HG03457 (cell line): ENCODE results near the gene CD200R1L.
A peak's percentile ranks its signal among the peaks of the same experiment; 100 is the strongest.

Experiments used
- ATAC-seq: cut with Tn5 transposase; IDR thresholded peaks from one replicate; pipeline ENCODE4 v1.9.1; 2021; ENCODE audit warnings: moderate number of reproducible peaks; ENCODE audit not compliant: unreplicated experiment

The CD200R1L gene

DNA sequence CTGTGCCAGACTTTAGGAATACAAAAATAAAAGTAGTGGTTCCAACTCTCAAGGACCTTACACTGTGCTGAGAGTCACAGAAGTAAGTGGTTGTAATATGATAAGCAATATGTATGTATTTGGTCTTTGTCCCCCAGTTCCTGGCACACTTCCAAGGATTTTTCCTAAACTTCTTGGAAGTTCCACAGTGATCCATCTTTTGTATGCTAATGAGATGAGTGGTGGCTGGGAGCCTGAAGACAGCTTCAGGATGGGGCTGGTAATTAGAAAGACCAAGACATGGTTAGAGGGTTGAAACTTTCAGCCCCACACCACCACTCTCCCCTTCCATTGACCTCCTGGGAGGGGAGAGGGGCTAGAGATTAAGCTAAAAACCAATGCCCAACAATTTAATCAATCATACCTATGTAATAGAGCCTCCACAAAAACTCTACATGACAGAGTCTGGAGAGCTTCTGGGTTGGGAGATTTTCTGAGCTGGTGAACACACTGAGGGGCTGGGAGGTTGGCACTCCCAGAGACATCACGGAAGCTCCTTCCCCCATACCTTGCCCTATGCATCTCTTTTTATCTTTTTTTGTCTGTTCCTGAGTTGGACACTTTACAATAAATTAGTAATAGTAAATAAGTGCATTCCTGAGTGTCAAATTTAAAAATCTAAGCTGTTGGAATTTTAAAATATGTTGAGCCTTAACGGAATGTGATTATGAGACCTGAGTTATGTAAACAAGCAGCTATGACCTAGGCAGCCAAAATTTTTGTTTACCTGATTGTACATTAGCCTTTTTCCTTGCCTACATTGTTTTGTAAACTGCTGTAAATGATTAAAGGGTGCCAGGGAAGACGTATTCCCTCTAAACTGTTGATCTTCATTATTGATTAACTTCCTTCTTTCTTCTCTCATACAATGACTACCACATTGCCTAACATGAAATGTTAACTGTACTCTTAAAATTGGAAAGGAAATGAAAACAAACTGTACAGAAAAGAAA is 24.3 kb downstream of the CD200R1L start:
- ATAC-seq = no peak

DNA sequence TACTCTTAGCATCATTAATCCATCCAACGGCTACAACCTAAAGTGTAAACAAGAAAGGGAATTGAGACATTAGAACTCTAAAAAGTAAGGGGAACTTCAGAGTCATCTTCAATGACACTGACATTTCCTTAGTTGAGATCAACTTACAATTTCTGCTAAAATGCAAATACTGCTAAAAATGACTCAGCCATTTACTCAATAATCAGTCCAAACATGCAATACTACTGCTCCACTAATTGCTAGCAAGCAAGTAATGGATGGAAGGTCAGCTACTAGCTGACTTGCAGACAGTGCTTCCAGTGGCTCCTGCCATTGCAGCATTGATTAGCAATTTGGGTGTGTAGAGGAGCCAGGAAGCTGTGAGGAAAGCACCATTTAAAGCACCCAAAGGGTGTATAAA is 28.4 kb downstream of the CD200R1L start:
- no peak for ATAC-seq

GRCh38 chr3:112817797-112818196 is 28.9 kb downstream of the CD200R1L start:
- no peak for ATAC-seq

GRCh38 chr3:112817271-112817670 is 29.4 kb downstream of the CD200R1L start:
- ATAC-seq = no peak

DNA sequence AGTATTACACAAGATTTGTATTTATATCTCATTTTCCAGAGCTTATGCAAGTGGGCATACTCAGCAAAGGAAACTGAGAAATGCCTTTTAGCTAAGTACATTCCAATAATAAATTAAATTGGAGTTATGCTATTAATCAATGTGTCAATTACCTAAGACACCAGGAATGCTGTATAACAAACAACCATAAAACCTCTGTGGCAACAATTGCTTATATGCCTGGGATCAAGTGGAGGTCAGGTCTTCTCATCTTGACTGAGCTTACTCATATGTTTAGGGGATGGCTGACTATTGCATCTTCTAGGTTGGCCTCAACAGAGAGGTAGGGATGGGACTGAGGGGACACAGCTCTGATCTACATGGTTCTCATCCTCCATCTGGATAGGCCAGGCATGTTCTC is 30.7 kb downstream of the CD200R1L start:
- no peak for ATAC-seq

GRCh38 chr3:112814266-112814665 is 32.4 kb downstream of the CD200R1L start:
- ATAC-seq = no peak

DNA sequence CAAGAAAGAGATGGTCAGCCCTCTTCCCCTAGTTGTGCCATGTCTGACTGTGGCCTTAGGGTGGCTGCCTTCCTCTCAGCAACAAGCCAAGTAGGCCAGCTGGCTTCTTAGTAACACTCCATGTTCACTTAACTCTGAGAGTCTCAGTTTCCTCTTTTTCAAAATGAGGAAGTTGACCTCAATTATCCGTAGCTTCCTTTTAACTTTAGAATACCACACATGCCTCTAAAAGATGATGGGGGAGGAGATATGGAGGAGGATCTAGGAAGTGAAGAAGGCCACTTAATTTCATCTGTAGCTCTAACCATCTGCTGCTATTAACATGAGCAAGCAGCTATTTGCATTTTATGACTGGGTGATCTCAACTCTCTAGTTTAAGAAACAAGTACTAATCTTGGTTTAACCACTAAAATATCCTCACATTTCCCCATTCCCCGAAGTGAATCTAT is 32.9 kb downstream of the CD200R1L start:
- peak; percentile 59 for ATAC-seq

DNA sequence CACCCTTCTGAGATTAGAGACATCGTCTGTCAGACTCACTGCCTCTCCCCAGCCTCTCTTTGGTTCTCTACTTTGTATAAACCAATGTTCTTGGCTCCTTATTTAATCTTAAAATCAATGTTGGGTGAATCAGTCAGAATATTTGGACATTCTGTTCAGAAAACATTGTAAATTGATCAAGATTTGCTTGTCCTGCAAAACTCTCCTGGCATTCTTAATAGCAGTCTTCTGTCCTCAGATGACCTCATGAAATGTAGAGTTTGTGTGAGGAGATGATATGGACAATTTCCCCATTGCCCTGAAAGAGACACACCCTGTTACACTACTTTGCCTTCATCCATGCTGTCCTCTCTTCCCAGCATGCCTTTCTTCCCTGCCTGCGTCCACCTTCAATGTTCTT is 33.6 kb downstream of the CD200R1L start:
- no peak for ATAC-seq

DNA sequence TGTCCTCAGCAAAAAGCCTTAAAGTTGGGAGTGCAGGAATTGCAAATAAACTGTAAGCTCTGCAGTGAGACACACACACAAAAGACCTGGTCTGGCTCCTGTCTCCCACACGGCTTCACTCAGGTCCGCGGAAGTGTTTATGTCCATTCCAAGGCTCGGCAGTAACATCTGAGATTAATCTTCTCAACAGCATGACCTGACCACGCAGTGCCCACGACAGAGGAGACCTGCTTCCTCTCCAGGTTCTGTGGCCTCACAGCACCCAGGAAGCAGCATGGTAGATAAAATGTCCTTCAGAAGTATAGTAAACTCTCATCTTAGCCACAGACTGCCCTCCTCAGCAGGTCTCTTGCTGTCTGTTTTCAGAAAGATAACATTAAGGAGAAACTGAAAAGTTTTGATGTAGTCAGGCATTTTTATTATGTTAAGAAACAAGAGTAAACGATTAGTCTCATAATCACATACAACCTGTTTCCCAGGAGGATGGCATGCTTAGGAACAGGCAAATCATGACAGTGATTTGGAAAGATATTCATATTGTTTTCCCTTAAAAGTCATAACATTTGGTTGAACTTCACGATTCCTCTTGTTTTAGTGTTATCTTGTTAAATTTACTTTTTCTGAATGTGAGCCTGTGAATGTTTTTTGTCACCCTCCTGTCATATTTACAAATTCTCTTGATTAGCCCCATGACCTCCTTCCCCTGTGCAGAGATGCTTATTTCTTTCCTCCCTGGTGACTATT is 34.6 kb downstream of the CD200R1L start:
- no peak for ATAC-seq

GRCh38 chr3:112811131-112811884 is 35.4 kb downstream of the CD200R1L start:
- no peak for ATAC-seq

GRCh38 chr3:112810561-112810960 is 36.1 kb downstream of the CD200R1L start:
- no peak for ATAC-seq

- ATAC-seq = no peak
Measured at GRCh38 chr3:112808136-112808535, 38.5 kb downstream of the CD200R1L start.

DNA sequence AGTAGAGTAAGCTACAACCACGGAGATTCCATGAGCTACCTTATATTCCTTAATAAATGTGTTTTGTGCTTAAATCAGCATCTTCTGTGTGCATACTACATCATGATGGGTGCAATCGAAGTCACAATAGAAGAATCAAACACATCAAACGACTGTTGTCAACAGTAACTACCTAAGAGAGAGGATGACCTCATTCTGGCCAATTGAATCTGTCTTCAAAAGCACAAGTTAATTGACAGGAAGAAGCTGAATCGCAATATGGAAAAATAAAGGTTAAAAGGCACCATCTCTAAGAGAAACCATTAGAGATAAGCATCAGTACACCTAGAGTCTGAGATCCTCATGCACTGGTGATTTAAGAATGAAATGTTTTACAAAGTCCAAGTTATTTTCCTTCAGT is 39.0 kb downstream of the CD200R1L start:
- ATAC-seq = no peak

- no peak for ATAC-seq
Measured at GRCh38 chr3:112806903-112807302, 39.8 kb downstream of the CD200R1L start.

DNA sequence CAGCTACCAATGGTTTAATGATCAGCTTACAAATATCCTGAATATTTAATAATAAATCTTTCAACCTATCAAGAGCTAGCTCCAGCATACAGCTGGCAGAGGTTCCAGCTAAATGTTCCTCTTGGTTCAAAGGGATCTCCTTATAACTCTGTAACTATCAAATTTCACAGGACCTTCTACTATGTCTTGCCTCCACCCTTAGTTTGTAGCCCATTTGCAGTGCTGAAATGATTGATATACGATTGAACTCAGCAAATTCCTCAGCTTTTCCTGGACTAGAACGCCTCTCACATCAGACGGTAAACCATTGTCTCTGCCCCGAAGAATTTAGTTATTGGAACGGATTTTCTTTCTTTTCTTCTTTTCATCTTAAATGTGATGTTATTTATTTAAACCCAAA is 41.5 kb downstream of the CD200R1L start:
- no peak for ATAC-seq

DNA sequence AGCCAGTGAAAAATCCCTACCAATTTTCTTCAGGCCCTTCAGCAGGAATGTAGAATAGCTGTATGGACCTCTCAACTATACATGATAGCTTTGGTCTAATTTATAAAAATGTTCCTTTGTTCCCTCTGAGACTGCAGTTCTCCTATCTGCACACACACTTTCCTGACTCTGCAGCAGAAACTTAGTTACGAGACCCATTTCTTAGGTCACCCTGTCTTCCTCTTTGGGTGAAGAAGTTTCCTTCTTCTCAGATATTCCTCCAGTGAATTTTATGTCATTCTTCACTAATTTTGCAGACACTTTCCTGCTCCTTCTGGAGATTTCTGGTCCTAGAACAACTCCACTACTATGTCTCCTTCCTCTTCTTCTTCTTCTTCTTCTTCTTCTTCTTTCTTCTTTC is 42.6 kb downstream of the CD200R1L start:
- no peak for ATAC-seq

GRCh38 chr3:112803467-112803866 is 43.2 kb downstream of the CD200R1L start:
- ATAC-seq = no peak

- no peak for ATAC-seq
Measured at GRCh38 chr3:112802338-112802737, 44.3 kb downstream of the CD200R1L start.

DNA sequence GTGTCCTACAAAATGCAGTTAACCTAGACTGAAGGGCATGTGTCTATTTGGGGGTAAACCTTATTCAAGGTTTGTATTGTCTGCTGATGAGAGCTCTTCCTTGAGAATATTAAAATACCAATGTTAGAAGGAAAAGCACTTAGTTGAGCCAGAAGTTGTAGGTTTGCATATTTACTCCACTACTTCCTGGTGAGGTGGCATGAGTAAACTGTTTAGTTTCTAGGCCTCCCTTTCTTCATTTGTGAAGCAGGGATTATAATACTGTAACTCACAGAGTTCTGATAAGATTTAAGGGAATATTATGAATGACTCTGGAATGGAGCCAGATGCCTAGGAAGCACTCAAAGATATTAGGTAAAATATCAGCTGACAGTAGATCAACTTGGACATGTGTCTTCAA is 46.7 kb downstream of the CD200R1L start:
- no peak for ATAC-seq

GRCh38 chr3:112794622-112795172 is 52.0 kb downstream of the CD200R1L start:
- ATAC-seq = no peak
